ENCODE results near the gene ZNF536.

DNA sequence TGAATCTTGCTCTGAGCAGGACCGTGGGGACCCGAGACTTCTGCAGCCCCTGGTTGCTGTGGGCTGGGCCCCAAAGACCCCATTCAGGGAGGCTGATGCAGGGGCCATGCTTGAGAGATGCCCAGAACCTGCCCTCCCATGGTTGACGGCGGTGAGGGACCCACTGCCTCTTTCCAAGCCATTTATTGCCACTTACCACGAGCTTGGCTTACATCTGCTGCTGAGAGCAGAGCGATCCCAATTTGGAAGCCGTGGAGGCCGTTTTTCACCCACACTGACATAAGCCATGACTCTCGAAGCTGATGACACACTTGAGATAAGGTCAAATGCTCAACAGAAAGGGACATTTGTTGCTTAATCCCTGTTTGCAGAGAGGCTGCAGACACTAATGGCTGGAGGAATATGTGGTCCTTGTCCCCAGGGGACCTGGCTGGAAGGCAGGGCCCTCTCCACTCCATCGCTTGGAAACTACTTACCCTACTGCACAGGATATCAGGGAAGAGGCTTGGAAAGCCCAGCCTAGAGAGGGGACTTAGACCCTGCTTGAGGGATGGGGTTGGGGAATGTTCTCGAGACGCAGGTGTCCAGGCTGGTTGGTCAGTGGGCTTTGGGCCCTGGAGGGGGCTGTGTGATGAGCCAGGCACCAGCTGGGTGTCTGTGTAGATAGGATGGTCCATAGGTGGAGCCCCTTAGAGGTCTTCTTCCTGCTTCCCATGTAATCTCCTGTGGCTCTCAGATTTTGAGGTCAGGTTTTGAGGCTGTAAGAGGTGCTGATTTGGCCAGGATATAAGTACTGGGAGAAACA, 15.3 kb downstream of the ZNF536 start:
- no peak for TF ChIP-seq EZH2phosphoT487 (IDR thresholded peaks at IDR 0.05; ENCODE audit: low read length)
- TF ChIP-seq, protein P1, sequence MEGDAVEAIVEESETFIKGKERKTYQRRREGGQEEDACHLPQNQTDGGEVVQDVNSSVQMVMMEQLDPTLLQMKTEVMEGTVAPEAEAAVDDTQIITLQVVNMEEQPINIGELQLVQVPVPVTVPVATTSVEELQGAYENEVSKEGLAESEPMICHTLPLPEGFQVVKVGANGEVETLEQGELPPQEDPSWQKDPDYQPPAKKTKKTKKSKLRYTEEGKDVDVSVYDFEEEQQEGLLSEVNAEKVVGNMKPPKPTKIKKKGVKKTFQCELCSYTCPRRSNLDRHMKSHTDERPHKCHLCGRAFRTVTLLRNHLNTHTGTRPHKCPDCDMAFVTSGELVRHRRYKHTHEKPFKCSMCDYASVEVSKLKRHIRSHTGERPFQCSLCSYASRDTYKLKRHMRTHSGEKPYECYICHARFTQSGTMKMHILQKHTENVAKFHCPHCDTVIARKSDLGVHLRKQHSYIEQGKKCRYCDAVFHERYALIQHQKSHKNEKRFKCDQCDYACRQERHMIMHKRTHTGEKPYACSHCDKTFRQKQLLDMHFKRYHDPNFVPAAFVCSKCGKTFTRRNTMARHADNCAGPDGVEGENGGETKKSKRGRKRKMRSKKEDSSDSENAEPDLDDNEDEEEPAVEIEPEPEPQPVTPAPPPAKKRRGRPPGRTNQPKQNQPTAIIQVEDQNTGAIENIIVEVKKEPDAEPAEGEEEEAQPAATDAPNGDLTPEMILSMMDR (IDR thresholded peaks at IDR 0.05; ENCODE audit: low read length) = no peak
